ENCODE data around the gene OSBPL5. TPM values are rescaled to one million over a fixed set of nuclear protein-coding genes. Genes with fewer than 3 reads are reported as not detected.

OSBPL5 gene
- polyA plus RNA-seq, 2 of the 4 experiments (the other 2 are of a cell fraction): 1.6 to 4.6 TPM

DNA sequence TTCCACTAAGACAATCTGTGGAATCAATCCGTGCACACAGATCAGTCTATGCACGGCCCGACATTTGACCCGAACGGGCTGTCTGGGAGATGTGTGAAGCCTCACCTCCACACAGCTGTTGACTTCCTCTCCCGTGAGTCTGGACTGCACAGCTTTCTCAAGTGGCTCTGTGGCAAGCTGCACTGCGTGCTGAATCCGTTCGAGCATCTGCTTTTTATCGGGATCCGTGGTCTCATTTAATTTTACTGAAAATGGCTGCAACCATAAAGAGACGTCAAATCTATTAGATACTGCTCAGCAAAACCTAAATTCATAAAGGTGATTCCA is 127.2 kb downstream of the OSBPL5 start:
- CTCF ChIA-PET: interaction anchor here (0.6 to 11.4 kb wide), 47 partner anchors 12 to 506 kb away, joined by 3 to 210 read pairs (median 5); partner anchors contain the start of genes CARS1 and PHLDA2
- TF ChIP-seq ZSCAN20 (CRISPR knock-in tag; IDR thresholded peaks at IDR 0.05) (no peak), CBX2 (IDR thresholded peaks at IDR 0.05; ENCODE audit: borderline replicate concordance, low read depth) (no peak), CBX8 (IDR thresholded peaks at IDR 0.05) (no peak), EHF (CRISPR knock-in tag; IDR thresholded peaks at IDR 0.05) (no peak), HOXB13 (CRISPR knock-in tag; IDR thresholded peaks at IDR 0.05; ENCODE audit: low read depth) (no peak), POLR2AphosphoS2 (conservative IDR thresholded peaks at IDR 0.05; ENCODE audit: low read length) (no peak), ZC3H11A (IDR thresholded peaks at IDR 0.05) (no peak), RNF2 (IDR thresholded peaks at IDR 0.05; ENCODE audit: borderline replicate concordance, low read depth) (no peak), FOSB (CRISPR knock-in tag; IDR thresholded peaks at IDR 0.05) (no peak), NR3C1 (IDR thresholded peaks at IDR 0.05) (no peak), CHD2 (IDR thresholded peaks at IDR 0.05; ENCODE audit: low read length, partially characterized antibody) (no peak), MAFK (IDR thresholded peaks at IDR 0.05; ENCODE audit: partially characterized antibody) (no peak), CHD4 (IDR thresholded peaks at IDR 0.05; ENCODE audit: borderline replicate concordance) (no peak), JUNB (IDR thresholded peaks at IDR 0.05) (no peak), MYC (IDR thresholded peaks at IDR 0.05; ENCODE audit: borderline replicate concordance, low read length) (no peak)
- TF ChIP-seq, protein P1, sequence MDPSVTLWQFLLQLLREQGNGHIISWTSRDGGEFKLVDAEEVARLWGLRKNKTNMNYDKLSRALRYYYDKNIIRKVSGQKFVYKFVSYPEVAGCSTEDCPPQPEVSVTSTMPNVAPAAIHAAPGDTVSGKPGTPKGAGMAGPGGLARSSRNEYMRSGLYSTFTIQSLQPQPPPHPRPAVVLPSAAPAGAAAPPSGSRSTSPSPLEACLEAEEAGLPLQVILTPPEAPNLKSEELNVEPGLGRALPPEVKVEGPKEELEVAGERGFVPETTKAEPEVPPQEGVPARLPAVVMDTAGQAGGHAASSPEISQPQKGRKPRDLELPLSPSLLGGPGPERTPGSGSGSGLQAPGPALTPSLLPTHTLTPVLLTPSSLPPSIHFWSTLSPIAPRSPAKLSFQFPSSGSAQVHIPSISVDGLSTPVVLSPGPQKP (IDR thresholded peaks at IDR 0.05; ENCODE audit: low read depth, low read length): no peak
- TF ChIP-seq, protein P2, sequence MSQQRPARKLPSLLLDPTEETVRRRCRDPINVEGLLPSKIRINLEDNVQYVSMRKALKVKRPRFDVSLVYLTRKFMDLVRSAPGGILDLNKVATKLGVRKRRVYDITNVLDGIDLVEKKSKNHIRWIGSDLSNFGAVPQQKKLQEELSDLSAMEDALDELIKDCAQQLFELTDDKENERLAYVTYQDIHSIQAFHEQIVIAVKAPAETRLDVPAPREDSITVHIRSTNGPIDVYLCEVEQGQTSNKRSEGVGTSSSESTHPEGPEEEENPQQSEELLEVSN (IDR thresholded peaks at IDR 0.05; ENCODE audit: borderline replicate concordance, low read depth): no peak
- TF ChIP-seq, protein P3, sequence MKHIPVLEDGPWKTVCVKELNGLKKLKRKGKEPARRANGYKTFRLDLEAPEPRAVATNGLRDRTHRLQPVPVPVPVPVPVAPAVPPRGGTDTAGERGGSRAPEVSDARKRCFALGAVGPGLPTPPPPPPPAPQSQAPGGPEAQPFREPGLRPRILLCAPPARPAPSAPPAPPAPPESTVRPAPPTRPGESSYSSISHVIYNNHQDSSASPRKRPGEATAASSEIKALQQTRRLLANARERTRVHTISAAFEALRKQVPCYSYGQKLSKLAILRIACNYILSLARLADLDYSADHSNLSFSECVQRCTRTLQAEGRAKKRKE (CRISPR knock-in tag; IDR thresholded peaks at IDR 0.05; ENCODE audit: low read depth): no peak
- TF ChIP-seq, protein P4, sequence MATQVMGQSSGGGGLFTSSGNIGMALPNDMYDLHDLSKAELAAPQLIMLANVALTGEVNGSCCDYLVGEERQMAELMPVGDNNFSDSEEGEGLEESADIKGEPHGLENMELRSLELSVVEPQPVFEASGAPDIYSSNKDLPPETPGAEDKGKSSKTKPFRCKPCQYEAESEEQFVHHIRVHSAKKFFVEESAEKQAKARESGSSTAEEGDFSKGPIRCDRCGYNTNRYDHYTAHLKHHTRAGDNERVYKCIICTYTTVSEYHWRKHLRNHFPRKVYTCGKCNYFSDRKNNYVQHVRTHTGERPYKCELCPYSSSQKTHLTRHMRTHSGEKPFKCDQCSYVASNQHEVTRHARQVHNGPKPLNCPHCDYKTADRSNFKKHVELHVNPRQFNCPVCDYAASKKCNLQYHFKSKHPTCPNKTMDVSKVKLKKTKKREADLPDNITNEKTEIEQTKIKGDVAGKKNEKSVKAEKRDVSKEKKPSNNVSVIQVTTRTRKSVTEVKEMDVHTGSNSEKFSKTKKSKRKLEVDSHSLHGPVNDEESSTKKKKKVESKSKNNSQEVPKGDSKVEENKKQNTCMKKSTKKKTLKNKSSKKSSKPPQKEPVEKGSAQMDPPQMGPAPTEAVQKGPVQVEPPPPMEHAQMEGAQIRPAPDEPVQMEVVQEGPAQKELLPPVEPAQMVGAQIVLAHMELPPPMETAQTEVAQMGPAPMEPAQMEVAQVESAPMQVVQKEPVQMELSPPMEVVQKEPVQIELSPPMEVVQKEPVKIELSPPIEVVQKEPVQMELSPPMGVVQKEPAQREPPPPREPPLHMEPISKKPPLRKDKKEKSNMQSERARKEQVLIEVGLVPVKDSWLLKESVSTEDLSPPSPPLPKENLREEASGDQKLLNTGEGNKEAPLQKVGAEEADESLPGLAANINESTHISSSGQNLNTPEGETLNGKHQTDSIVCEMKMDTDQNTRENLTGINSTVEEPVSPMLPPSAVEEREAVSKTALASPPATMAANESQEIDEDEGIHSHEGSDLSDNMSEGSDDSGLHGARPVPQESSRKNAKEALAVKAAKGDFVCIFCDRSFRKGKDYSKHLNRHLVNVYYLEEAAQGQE (IDR thresholded peaks at IDR 0.05): no peak
- TF ChIP-seq, protein P5, sequence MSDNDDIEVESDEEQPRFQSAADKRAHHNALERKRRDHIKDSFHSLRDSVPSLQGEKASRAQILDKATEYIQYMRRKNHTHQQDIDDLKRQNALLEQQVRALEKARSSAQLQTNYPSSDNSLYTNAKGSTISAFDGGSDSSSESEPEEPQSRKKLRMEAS (IDR thresholded peaks at IDR 0.05): no peak
- Histone ChIP-seq H3K4me3 (no peak overlapping the region), H3K9me3 (no peaks in the 10 kb centered on the region), H3K4me1 (no peaks in the 10 kb centered on the region), H3K27ac (no peak overlapping the region), H3K4me2 (no peak overlapping the region)
- FAIRE-seq (no peak), DNase-seq (ENCODE audit: low read depth in 1 of 2, low spot score in 1 of 2) (no peak), ATAC-seq (no peak; a peak in 3 of 6 replicates)
- POLR2A ChIA-PET: interaction anchor here (1.7 kb wide), 1 partner anchor 54 kb away, joined by 5 read pairs; no protein-coding TSS in a partner anchor
- WGBS (ENCODE audit: missing lambda C conversion rate): 88% methylated on average over 12 of the region's 12 CpGs

Small RNA genes within 50 kb of the gene (small RNA-seq; reads per million reads assigned to genes)
- gene RNU1-91P: 0 to 0.04 (median 0) reads per million in 6 experiments

Other genes with a start within 250 kb of the OSBPL5 start
- 6.3 and 7.0 TPM in 2 replicates for gene PHLDA2, start 235.9 kb downstream of the OSBPL5 start, polyA plus RNA-seq (2011; rRNA removed)
- 43.6 to 49.6 TPM (median 47.6 TPM) in 3 replicates for gene PHLDA2, start 235.9 kb downstream of the OSBPL5 start, polyA plus RNA-seq (2017; fragmentation: RNase III; extraction: RNeasy Plus Mini Kit Qiagen cat#74134 plus additional on column Dnase treatment)
- 128 and 148 TPM in 2 replicates for gene NAP1L4, start 173.0 kb downstream of the OSBPL5 start, polyA plus RNA-seq (2011; rRNA removed)
- 129 to 134 TPM (median 132 TPM) in 3 replicates for gene NAP1L4, start 173.0 kb downstream of the OSBPL5 start, polyA plus RNA-seq (2017; fragmentation: RNase III; extraction: RNeasy Plus Mini Kit Qiagen cat#74134 plus additional on column Dnase treatment)
- gene CARS1, start 107.9 kb downstream of the OSBPL5 start, polyA plus RNA-seq (2011; rRNA removed): 109 and 130 TPM in 2 replicates
- gene CARS1, start 107.9 kb downstream of the OSBPL5 start, polyA plus RNA-seq (2017; fragmentation: RNase III; extraction: RNeasy Plus Mini Kit Qiagen cat#74134 plus additional on column Dnase treatment): 52.7 to 56.3 TPM (median 56.2 TPM) in 3 replicates
- not detected in 2 replicates for gene MRGPRG, start 53.5 kb upstream of the OSBPL5 start, polyA plus RNA-seq (2011; rRNA removed)
- not detected in 3 replicates for gene MRGPRG, start 53.5 kb upstream of the OSBPL5 start, polyA plus RNA-seq (2017; fragmentation: RNase III; extraction: RNeasy Plus Mini Kit Qiagen cat#74134 plus additional on column Dnase treatment)
- gene MRGPRE, start 67.1 kb upstream of the OSBPL5 start, polyA plus RNA-seq (2011; rRNA removed): not detected in 2 replicates
- not detected in 3 replicates for gene MRGPRE, start 67.1 kb upstream of the OSBPL5 start, polyA plus RNA-seq (2017; fragmentation: RNase III; extraction: RNeasy Plus Mini Kit Qiagen cat#74134 plus additional on column Dnase treatment)
- 30.1 and 30.9 TPM in 2 replicates for gene ZNF195, start 213.8 kb upstream of the OSBPL5 start, polyA plus RNA-seq (2011; rRNA removed)
- gene ZNF195, start 213.8 kb upstream of the OSBPL5 start, polyA plus RNA-seq (2017; fragmentation: RNase III; extraction: RNeasy Plus Mini Kit Qiagen cat#74134 plus additional on column Dnase treatment): 17.3 to 22.0 TPM (median 21.8 TPM) in 3 replicates